Loucy (cell line): ENCODE results near the gene SND1.

ENCODE experiments used
- H2AFZ ChIP-seq: fragments of 200-600 bp; sonication (generic); 2 replicates; pipeline ENCODE4 v1.6.0; 2016; ENCODE audit warnings: antibody characterized with exemption, mild to moderate bottlenecking, low read length, moderate library complexity
- H3F3A ChIP-seq: fragments of 200-600 bp; 2 replicates; pipeline ENCODE4 v1.6.0; 2016; ENCODE audit warnings: antibody characterized with exemption, low read depth, mild to moderate bottlenecking
- H3K27me3 ChIP-seq: fragments of 200-600 bp; sonication (generic); 2 replicates; pipeline ENCODE4 v1.6.1; 2014; ENCODE audit warnings: low read length, mild to moderate bottlenecking; ENCODE audit not compliant: insufficient read depth, poor library complexity, severe bottlenecking
- H3K36me3 ChIP-seq: fragments of 200-600 bp; sonication (generic); 2 replicates; pipeline ENCODE4 v1.6.1; 2016; ENCODE audit warnings: low read length; ENCODE audit not compliant: insufficient read depth
- H3K4me1 ChIP-seq: fragments of 200-600 bp; sonication (generic); 2 replicates; pipeline ENCODE4 v1.5.1; 2014; ENCODE audit warnings: low read length, mild to moderate bottlenecking; ENCODE audit not compliant: insufficient read depth, poor library complexity, severe bottlenecking
- H3K4me2 ChIP-seq: fragments of 200-600 bp; sonication (generic); 2 replicates; pipeline ENCODE4 v1.6.0; 2014; ENCODE audit warnings: antibody characterized with exemption, low read length, low read depth, mild to moderate bottlenecking; ENCODE audit not compliant: poor library complexity, severe bottlenecking
- H3K4me3 ChIP-seq: fragments of 200-600 bp; sonication (generic); 2 replicates; pipeline ENCODE4 v1.5.1; 2014; ENCODE audit warnings: low read length, mild to moderate bottlenecking, mixed read lengths; ENCODE audit not compliant: poor library complexity, severe bottlenecking
- H3K79me2 ChIP-seq: fragments of 200-600 bp; sonication (generic); 2 replicates; pipeline ENCODE4 v1.6.1; 2014; ENCODE audit warnings: low read length; ENCODE audit not compliant: insufficient read depth
- H3K9ac ChIP-seq: fragments of 200-600 bp; sonication (generic); 2 replicates; pipeline ENCODE4 v1.6.0; 2014; ENCODE audit warnings: mild to moderate bottlenecking, low read depth, low read length, moderate library complexity; ENCODE audit not compliant: poor library complexity, severe bottlenecking
- H3K9me2 ChIP-seq: fragments of 200-600 bp; sonication (generic); replicated peaks from 2 replicates; pipeline ENCODE4 v1.6.1; 2016; ENCODE audit warnings: low read depth, low read length, mixed read lengths
- H3K9me3 ChIP-seq: fragments of 200-600 bp; sonication (generic); 2 replicates; pipeline ENCODE4 v1.6.1; 2014; ENCODE audit warnings: mild to moderate bottlenecking, antibody characterized with exemption, low read length, low read depth; ENCODE audit not compliant: insufficient read depth
- H4K20me1 ChIP-seq: fragments of 200-600 bp; sonication (generic); 2 replicates; pipeline ENCODE4 v1.6.0; 2014; ENCODE audit warnings: antibody characterized with exemption, low read length, mild to moderate bottlenecking; ENCODE audit not compliant: insufficient read depth, poor library complexity, severe bottlenecking
- EZH2phosphoT487 ChIP-seq: fragments of 200-600 bp; IDR thresholded peaks from 2 replicates; pipeline ENCODE4 v1.6.1; 2018; ENCODE audit warnings: antibody characterized with exemption, mild to moderate bottlenecking, moderate library complexity, borderline replicate concordance
- TF ChIP-seq, protein P1 (sequence below): fragments of 200-600 bp; sonication (generic); conservative IDR thresholded peaks from 2 replicates; pipeline ENCODE4 v1.5.1; 2014; ENCODE audit warnings: mild to moderate bottlenecking, antibody characterized with exemption, low read length

The SND1 gene

DNA sequence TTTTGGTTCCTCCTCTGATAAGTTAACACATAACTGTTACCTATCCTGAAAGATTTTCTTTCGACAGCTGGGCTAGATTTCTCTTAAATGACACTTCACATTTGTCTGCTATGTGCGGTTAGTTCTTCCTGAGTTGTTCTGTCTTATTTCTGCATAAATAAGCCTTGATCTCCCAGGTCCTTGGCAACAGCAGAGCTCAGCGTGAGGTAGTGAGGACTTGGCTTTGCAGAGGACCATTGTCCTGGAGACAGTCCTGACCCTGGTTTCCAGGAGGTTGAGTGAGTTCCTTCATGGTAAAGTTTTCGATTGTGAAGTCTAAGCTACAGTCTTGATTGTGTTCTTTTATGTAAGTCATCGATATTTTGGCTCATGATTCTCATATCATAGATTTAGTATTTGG lies 23.7 kb downstream of the SND1 start:
- H3K4me3 ChIP-seq = no peak overlapping the region
- no peak overlapping the region for H2AFZ ChIP-seq
- TF ChIP-seq, protein P1, sequence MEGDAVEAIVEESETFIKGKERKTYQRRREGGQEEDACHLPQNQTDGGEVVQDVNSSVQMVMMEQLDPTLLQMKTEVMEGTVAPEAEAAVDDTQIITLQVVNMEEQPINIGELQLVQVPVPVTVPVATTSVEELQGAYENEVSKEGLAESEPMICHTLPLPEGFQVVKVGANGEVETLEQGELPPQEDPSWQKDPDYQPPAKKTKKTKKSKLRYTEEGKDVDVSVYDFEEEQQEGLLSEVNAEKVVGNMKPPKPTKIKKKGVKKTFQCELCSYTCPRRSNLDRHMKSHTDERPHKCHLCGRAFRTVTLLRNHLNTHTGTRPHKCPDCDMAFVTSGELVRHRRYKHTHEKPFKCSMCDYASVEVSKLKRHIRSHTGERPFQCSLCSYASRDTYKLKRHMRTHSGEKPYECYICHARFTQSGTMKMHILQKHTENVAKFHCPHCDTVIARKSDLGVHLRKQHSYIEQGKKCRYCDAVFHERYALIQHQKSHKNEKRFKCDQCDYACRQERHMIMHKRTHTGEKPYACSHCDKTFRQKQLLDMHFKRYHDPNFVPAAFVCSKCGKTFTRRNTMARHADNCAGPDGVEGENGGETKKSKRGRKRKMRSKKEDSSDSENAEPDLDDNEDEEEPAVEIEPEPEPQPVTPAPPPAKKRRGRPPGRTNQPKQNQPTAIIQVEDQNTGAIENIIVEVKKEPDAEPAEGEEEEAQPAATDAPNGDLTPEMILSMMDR = no peak
- no peak for TF ChIP-seq EZH2phosphoT487
- peaks cover 20% of the 10 kb centered on the region for H4K20me1 ChIP-seq
- H3K9me3 ChIP-seq = no peaks in the 10 kb centered on the region; the same call in 1 of the 2 replicates
- H3K4me2 ChIP-seq = no peak overlapping the region
- peaks cover 70% of the 10 kb centered on the region for H3K79me2 ChIP-seq
- H3K4me1 ChIP-seq = no peaks in the 10 kb centered on the region
- no peaks in the 10 kb centered on the region for H3K9me2 ChIP-seq
- H3K27me3 ChIP-seq = no peaks in the 10 kb centered on the region
- H3K36me3 ChIP-seq = peaks cover 46% of the 10 kb centered on the region
- no peak overlapping the region for H3K9ac ChIP-seq
- H3F3A ChIP-seq = no peaks in the 10 kb centered on the region

DNA sequence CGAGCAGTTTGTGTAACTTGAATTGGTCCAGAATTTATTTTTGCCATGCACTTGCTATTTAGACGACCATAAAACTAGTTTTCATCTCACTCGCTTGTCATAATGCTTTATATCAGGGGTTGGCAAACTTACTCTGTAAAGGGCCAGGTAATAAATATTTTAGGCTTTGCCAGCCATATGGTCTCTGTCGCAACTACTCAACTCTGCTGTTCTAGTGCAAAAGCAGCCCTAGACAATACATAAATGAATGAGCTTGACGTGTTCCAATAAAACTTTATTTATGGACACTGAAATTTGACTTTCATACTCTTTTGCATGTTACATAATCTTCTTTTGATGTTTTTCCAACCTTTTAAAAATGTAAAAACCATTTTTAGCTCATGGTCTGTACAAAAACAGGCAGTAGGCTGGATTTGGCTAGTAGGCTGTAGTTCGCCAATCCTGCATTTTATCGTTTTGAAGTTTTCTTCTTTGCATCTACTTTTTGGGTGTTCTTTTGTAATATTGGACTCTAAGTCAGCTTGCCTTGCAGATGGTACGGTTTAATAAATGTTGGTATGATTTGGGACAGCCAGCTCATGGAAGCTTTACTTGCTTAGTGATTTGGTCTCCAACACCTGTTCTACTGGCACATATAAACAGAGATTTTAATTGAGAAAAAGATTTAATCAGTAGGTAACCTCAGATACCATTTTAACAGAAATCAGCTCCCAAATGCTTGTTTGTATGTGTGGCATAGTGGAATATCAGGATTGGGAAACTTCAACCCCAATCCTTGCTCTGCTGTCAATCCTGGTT lies 25.6 kb downstream of the SND1 start:
- H3K79me2 ChIP-seq = peaks cover 70% of the 10 kb centered on the region
- TF ChIP-seq, protein P1 = no peak
- peaks cover 34% of the 10 kb centered on the region for H3K36me3 ChIP-seq
- no peak overlapping the region for H2AFZ ChIP-seq
- H3K4me3 ChIP-seq = no peak overlapping the region
- no peaks in the 10 kb centered on the region for H3K27me3 ChIP-seq
- H3K9me2 ChIP-seq = no peaks in the 10 kb centered on the region
- H3K4me1 ChIP-seq = peaks cover 1% of the 10 kb centered on the region
- H4K20me1 ChIP-seq = peaks cover 19% of the 10 kb centered on the region
- no peaks in the 10 kb centered on the region for H3F3A ChIP-seq
- no peak overlapping the region for H3K4me2 ChIP-seq
- no peaks in the 10 kb centered on the region; the same call in 1 of the 2 replicates for H3K9me3 ChIP-seq
- H3K9ac ChIP-seq = no peak overlapping the region

DNA sequence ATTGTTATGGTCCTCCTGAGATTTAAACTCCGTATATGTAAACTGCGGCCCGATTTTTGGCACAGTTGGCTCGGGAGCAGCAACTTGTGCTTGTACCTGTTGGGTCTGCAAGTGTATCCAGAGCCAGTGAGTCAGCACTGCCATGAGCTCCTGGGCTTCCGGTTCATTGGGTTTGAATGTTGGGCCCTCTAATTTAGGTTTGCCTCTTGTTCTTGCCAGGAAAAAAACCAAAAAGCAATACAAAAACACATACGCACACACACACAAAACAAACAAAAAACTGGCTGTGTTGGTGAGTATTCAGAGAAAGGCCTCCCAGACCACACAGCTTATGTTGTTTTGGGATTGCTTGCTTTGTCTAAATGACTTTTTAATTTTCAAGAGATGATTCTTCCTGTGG lies 26.3 kb downstream of the SND1 start:
- peaks cover 34% of the 10 kb centered on the region for H3K36me3 ChIP-seq
- H4K20me1 ChIP-seq = peaks cover 25% of the 10 kb centered on the region
- H3K27me3 ChIP-seq = no peaks in the 10 kb centered on the region

More for the DNA sequence above, 26.3 kb downstream of the SND1 start:
- Histone ChIP-seq H3K9me2 (no peaks in the 10 kb centered on the region), H3K9me3 (no peaks in the 10 kb centered on the region; the same call in 1 of the 2 replicates), H3K79me2 (peaks cover 74% of the 10 kb centered on the region), H3F3A (no peaks in the 10 kb centered on the region), H3K4me1 (peaks cover 3% of the 10 kb centered on the region), H3K9ac (no peak overlapping the region), H3K4me3 (no peak overlapping the region), H2AFZ (no peak overlapping the region), H3K4me2 (no peak overlapping the region)
- TF ChIP-seq EZH2phosphoT487 = no peak
- TF ChIP-seq, protein P1 = no peak
